ENCODE results near the gene TBC1D3I.
"Not testable (repeated sequence)": the region's sequence is repeated elsewhere in the genome, so short reads cannot be mapped to it uniquely, and the experiment has no call there.

The TBC1D3I gene

GRCh38 chr17:36215406-36216308 is 48.7 kb downstream of the TBC1D3I start:
- not testable (repeated sequence) for H3K27ac ChIP-seq (ENCODE audit: low read length); H3K4me3 ChIP-seq (ENCODE audit: low read length); H3K27me3 ChIP-seq (ENCODE audit: control insufficient read depth, insufficient read depth, low read length); H3K9me3 ChIP-seq (ENCODE audit: control insufficient read depth, low read depth, low read length); H3K4me1 ChIP-seq (ENCODE audit: control insufficient read depth, low read depth, low read length); H3K36me3 ChIP-seq (ENCODE audit: control insufficient read depth, low read depth, low read length); H3K9ac ChIP-seq (ENCODE audit: low read length)

GRCh38 chr17:36214918-36215317 is 49.5 kb downstream of the TBC1D3I start:
- no peaks in the 10 kb centered on the region for H3K27me3 ChIP-seq (ENCODE audit: control insufficient read depth, insufficient read depth, low read length)
- no peaks in the 10 kb centered on the region for H3K9me3 ChIP-seq (ENCODE audit: control insufficient read depth, low read depth, low read length)
- H3K36me3 ChIP-seq (ENCODE audit: control insufficient read depth, low read depth, low read length), result no peaks in the 10 kb centered on the region

GRCh38 chr17:36213695-36214094 is 50.7 kb downstream of the TBC1D3I start:
- Histone ChIP-seq H3K4me1 (ENCODE audit: control insufficient read depth, low read depth, low read length) (no peaks in the 10 kb centered on the region), H3K27me3 (ENCODE audit: control insufficient read depth, insufficient read depth, low read length) (no peaks in the 10 kb centered on the region), H3K9ac (ENCODE audit: low read length) (no peak overlapping the region), H3K36me3 (ENCODE audit: control insufficient read depth, low read depth, low read length) (no peaks in the 10 kb centered on the region), H3K27ac (ENCODE audit: low read length) (no peak overlapping the region), H3K9me3 (ENCODE audit: control insufficient read depth, low read depth, low read length) (no peaks in the 10 kb centered on the region), H3K4me3 (ENCODE audit: low read length) (no peak overlapping the region)

More at GRCh38 chr17:36214918-36215317, 49.5 kb downstream of the TBC1D3I start:
- Histone ChIP-seq H3K4me3 (ENCODE audit: low read length) (no peak overlapping the region), H3K4me1 (ENCODE audit: control insufficient read depth, low read depth, low read length) (no peaks in the 10 kb centered on the region), H3K9ac (ENCODE audit: low read length) (no peak overlapping the region), H3K27ac (ENCODE audit: low read length) (no peak overlapping the region)

- Histone ChIP-seq H3K9me3 (ENCODE audit: control insufficient read depth, low read depth, low read length) (no peaks in the 10 kb centered on the region), H3K4me1 (ENCODE audit: control insufficient read depth, low read depth, low read length) (no peaks in the 10 kb centered on the region), H3K27me3 (ENCODE audit: control insufficient read depth, insufficient read depth, low read length) (no peaks in the 10 kb centered on the region), H3K36me3 (ENCODE audit: control insufficient read depth, low read depth, low read length) (no peaks in the 10 kb centered on the region), H3K27ac (ENCODE audit: low read length) (no peak overlapping the region), H3K4me3 (ENCODE audit: low read length) (no peak overlapping the region), H3K9ac (ENCODE audit: low read length) (no peak overlapping the region)
Observed at GRCh38 chr17:36212966-36213365, 51.4 kb downstream of the TBC1D3I start.

- Histone ChIP-seq H3K4me3 (ENCODE audit: low read length) (no peak overlapping the region), H3K36me3 (ENCODE audit: control insufficient read depth, low read depth, low read length) (no peaks in the 10 kb centered on the region), H3K27ac (ENCODE audit: low read length) (no peak overlapping the region), H3K9ac (ENCODE audit: low read length) (no peak overlapping the region), H3K9me3 (ENCODE audit: control insufficient read depth, low read depth, low read length) (no peaks in the 10 kb centered on the region), H3K4me1 (ENCODE audit: control insufficient read depth, low read depth, low read length) (no peaks in the 10 kb centered on the region), H3K27me3 (ENCODE audit: control insufficient read depth, insufficient read depth, low read length) (no peaks in the 10 kb centered on the region)
Observed at GRCh38 chr17:36212272-36212605, 52.1 kb downstream of the TBC1D3I start.

- H3K9ac ChIP-seq (ENCODE audit: low read length); H3K27ac ChIP-seq (ENCODE audit: low read length); H3K4me1 ChIP-seq (ENCODE audit: control insufficient read depth, low read depth, low read length); H3K36me3 ChIP-seq (ENCODE audit: control insufficient read depth, low read depth, low read length); H3K27me3 ChIP-seq (ENCODE audit: control insufficient read depth, insufficient read depth, low read length); H3K4me3 ChIP-seq (ENCODE audit: low read length); H3K9me3 ChIP-seq (ENCODE audit: control insufficient read depth, low read depth, low read length): not testable (repeated sequence)
Observed at GRCh38 chr17:36211484-36212271, 52.7 kb downstream of the TBC1D3I start.

GRCh38 chr17:36210439-36211211 is 53.7 kb downstream of the TBC1D3I start, which contains the start of gene CCL4L2:
CCL4L2 (plus strand) TSS chr17:36211063.
- H3K36me3 ChIP-seq (ENCODE audit: control insufficient read depth, low read depth, low read length); H3K27ac ChIP-seq (ENCODE audit: low read length); H3K9me3 ChIP-seq (ENCODE audit: control insufficient read depth, low read depth, low read length); H3K4me1 ChIP-seq (ENCODE audit: control insufficient read depth, low read depth, low read length); H3K4me3 ChIP-seq (ENCODE audit: low read length); H3K9ac ChIP-seq (ENCODE audit: low read length); H3K27me3 ChIP-seq (ENCODE audit: control insufficient read depth, insufficient read depth, low read length): not testable (repeated sequence)

- Histone ChIP-seq H3K36me3 (ENCODE audit: control insufficient read depth, low read depth, low read length) (no peaks in the 10 kb centered on the region), H3K4me3 (ENCODE audit: low read length) (no peak overlapping the region), H3K27ac (ENCODE audit: low read length) (no peak overlapping the region), H3K9me3 (ENCODE audit: control insufficient read depth, low read depth, low read length) (no peaks in the 10 kb centered on the region), H3K9ac (ENCODE audit: low read length) (no peak overlapping the region), H3K27me3 (ENCODE audit: control insufficient read depth, insufficient read depth, low read length) (no peaks in the 10 kb centered on the region), H3K4me1 (ENCODE audit: control insufficient read depth, low read depth, low read length) (no peaks in the 10 kb centered on the region)
Observed at GRCh38 chr17:36209575-36209974, 54.8 kb downstream of the TBC1D3I start.

GRCh38 chr17:36207383-36207782 is 57.0 kb downstream of the TBC1D3I start:
- not testable (repeated sequence) for H3K9ac ChIP-seq (ENCODE audit: low read length); H3K9me3 ChIP-seq (ENCODE audit: control insufficient read depth, low read depth, low read length); H3K36me3 ChIP-seq (ENCODE audit: control insufficient read depth, low read depth, low read length); H3K27ac ChIP-seq (ENCODE audit: low read length); H3K4me3 ChIP-seq (ENCODE audit: low read length); H3K4me1 ChIP-seq (ENCODE audit: control insufficient read depth, low read depth, low read length); H3K27me3 ChIP-seq (ENCODE audit: control insufficient read depth, insufficient read depth, low read length)

GRCh38 chr17:36206486-36206821 is 57.9 kb downstream of the TBC1D3I start:
- not testable (repeated sequence) for H3K4me1 ChIP-seq (ENCODE audit: control insufficient read depth, low read depth, low read length); H3K9me3 ChIP-seq (ENCODE audit: control insufficient read depth, low read depth, low read length); H3K9ac ChIP-seq (ENCODE audit: low read length); H3K27me3 ChIP-seq (ENCODE audit: control insufficient read depth, insufficient read depth, low read length); H3K4me3 ChIP-seq (ENCODE audit: low read length); H3K27ac ChIP-seq (ENCODE audit: low read length); H3K36me3 ChIP-seq (ENCODE audit: control insufficient read depth, low read depth, low read length)

GRCh38 chr17:36205637-36206485 is 58.5 kb downstream of the TBC1D3I start:
- Histone ChIP-seq H3K27ac (ENCODE audit: low read length) (no peak overlapping the region), H3K9ac (ENCODE audit: low read length) (no peak overlapping the region), H3K27me3 (ENCODE audit: control insufficient read depth, insufficient read depth, low read length) (no peaks in the 10 kb centered on the region), H3K9me3 (ENCODE audit: control insufficient read depth, low read depth, low read length) (no peaks in the 10 kb centered on the region), H3K4me1 (ENCODE audit: control insufficient read depth, low read depth, low read length) (no peaks in the 10 kb centered on the region), H3K36me3 (ENCODE audit: control insufficient read depth, low read depth, low read length) (no peaks in the 10 kb centered on the region), H3K4me3 (ENCODE audit: low read length) (no peak overlapping the region)
